Superior temporal gyrus (tissue), 1 donor: ENCODE measurements around the gene ICAM3.

Experiments
- DNase-seq: peaks from one replicate; pipeline ENCODE4 v3.0.0-alpha.2; 2016; ENCODE audit errors: extremely low spot score

The ICAM3 gene

GRCh38 chr19:10321417-10321797 is 18.0 kb downstream of the ICAM3 start:
- DNase-seq = no peak

GRCh38 chr19:10320602-10321416 is 18.6 kb downstream of the ICAM3 start:
- no peak for DNase-seq

- no peak for DNase-seq
Measured at GRCh38 chr19:10318807-10319682, 20.4 kb downstream of the ICAM3 start.

DNA sequence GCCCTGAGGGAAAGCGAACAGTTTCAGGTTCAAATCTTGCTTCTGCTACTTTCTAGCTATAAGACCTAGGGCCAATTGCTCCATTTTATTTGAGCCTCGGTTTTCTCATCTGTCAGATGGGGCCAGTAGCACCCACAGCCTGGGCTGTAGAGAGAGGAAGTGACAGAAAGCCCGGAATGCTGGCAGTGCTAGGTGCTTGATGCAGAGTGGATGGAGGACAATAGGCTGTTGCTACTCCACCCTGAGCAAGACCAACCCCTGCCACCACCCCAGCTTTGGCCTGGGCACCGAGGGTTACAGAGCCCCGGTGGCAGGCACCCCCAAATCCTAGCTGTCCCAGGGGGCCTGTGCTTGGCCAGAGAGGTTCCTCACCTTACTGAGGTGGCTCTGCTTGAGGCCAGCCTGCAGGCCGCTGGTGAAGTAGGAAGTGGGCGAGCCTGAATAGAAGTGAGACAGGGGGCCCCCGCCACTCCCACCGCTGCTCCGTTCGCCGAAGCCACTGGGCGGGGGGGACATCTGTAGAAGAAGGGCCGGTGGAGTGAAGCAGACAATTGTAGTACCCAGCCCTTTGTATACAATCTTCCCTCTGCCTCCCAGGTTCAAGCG is 21.5 kb downstream of the ICAM3 start:
- no peak for DNase-seq

DNA sequence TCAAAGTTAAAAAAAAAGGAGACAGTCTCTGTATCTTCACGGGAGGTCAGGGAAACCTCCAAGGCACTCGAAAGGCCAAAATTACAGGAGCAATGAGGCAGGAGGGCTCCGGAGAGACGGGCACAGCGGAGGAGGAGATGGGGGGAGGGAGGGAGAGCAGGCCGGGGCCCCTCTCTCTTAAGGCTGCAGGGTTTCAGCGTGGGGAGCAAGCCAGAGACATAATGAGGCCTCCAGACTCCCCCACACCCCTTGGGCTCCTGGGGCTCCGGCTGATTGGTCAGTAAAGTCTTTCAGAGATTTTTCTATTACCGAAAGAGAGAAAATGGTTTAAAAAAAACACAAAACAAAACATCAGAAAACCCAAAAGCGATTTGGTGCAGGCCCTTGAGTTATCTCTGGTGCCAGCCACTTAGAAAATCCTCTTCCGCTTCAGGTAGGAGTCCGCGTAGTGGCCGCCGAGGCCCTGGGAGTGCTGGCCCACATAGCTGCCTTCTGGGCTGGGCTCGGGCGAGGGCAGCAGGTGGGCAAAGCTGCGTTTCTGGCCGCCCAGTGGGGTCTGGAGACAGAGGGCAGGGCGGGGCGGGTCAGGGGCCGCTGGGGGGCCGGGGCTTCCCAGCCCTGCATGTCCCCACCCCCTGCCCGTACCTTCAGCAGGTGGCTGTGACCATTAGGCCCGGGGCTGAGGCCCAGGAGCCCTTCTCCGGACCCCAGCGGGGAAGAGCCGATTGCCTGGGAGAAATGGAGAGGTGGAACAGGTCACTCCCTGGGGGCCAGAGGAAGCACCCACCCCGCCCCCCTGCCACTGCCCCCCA is 22.2 kb downstream of the ICAM3 start:
- no peak for DNase-seq

DNA sequence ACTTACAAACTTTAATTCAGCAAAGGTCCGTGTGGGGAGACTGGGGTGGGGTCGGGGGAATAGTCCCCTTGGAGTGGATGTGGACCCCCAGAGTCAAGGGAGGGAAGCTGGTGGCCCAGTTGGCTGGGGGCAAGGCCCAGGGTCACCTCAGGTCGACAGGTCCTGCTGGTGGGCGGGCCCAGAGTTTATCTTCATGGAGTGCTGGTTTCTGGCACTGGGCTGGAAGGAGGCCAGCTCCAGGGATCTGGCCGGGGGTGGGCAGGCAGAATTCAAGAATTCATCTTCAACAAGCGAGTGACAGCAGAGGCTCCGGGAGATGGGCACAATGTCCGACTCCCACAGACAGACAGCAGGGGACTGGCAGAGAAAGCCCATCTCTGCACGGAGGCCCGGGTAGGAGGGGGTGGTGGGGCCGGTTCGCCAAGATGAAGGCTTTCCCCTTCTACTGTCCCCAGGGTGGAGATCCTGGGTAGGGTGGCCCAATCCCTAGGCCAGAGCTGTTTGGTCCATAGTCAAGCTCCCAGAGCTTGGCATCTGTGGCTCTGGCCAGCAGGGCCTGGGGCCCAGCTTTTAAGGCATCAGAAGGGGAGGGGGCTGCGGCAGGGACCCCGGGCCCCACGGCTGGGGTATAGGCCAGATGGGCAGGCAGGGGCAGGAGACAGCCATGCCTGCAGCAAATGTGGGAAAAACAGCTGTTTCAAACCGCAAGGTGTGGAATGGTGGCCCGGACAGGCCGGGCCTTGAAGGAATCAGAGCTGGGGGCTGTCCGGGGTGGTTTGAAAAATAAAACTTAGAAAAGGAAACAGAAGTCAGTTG is 23.0 kb downstream of the ICAM3 start:
- no peak for DNase-seq

DNA sequence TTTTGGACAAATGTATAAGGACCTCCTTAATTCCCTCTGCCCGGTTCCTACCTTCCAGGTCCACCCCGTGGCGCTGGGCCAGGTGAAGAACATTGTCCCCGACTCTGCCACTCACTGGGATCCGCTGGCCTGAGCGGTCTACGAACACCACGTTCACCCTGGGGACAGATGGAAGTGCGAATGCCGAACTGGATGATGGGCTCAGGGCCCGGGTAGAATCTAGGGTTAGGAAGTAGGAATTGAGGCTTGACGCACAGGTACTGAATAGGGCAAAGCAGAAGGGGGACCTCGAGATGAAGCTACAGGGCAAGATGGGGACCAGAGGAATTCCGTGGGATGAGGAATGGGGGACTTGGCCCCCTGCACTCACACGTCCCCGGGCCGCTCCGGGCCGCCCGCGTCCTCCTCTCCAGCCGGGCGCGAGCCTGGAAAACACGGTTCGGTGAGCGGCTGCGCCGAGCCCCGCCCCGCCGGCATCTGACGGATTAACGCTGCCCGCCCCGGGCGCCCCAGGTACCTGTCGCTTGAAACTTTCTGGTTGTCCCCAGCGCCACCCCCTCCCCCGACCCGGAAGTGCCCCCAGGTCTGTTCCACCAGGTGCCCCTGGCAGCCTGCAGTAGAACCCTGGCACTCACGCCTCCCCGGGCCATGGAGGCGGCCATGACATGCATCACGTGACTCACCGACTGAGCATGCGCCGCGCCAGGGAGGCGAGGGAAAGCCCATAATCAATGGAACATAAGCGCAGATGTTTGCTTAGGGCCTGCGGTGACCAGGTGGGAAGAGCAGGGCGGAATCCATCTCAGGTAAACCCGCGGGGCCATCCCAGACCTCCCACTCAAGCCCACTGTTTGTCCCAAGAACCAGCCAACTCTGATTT is 23.8 kb downstream of the ICAM3 start, which contains the start of gene FDX2:
Gene FDX2 (minus strand): TSS at position 681 of the 880 bp plus-strand sequence. CDS start 19 bp downstream, at position 662.
- peak; percentile 92 for DNase-seq

DNA sequence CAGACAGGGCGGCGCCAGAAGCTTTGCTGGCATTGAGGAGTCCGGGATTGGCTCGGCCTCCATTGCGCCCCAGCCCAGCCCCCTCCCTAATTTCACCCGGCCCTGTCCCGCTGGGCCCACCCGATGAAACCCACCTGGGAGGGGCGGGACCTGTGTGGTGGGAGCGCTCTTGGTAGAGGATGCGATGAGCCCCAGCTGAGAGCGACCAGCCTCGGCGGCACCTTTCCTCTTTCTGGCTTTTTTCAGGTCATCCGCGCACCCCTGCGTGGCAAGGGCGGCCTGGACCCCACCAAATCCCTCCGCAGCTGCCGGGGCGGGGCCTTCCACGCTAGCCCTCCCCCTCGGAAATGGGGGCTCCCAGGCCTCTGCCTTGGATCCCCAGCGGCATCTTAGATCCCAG is 30.0 kb downstream of the ICAM3 start, which contains the start of gene ZGLP1:
Gene ZGLP1 (minus strand): TSS at position 393 of the 400 bp plus-strand sequence.
- DNase-seq = no peak

DNA sequence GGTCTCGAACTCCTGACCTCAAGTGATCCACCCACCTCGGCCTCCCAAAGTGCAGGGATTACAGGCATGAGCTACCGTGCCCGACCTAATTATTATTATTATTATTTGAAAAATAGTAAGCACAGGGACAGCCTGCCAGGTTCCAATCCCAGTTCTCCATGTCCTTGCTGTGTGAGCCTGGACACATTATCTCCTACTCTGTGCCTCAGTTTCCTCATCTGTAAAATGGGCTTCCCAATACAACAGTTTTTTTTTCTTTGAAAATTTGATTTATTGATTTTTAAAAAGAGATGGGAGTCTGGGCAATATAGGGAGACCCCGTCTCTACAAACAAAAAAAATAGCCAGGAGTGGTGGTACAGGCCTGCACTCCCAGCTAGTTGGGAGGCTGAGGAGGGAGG is 33.1 kb downstream of the ICAM3 start:
- no peak for DNase-seq

- no peak for DNase-seq
Measured at GRCh38 chr19:10305139-10305806, 34.2 kb downstream of the ICAM3 start.

DNA sequence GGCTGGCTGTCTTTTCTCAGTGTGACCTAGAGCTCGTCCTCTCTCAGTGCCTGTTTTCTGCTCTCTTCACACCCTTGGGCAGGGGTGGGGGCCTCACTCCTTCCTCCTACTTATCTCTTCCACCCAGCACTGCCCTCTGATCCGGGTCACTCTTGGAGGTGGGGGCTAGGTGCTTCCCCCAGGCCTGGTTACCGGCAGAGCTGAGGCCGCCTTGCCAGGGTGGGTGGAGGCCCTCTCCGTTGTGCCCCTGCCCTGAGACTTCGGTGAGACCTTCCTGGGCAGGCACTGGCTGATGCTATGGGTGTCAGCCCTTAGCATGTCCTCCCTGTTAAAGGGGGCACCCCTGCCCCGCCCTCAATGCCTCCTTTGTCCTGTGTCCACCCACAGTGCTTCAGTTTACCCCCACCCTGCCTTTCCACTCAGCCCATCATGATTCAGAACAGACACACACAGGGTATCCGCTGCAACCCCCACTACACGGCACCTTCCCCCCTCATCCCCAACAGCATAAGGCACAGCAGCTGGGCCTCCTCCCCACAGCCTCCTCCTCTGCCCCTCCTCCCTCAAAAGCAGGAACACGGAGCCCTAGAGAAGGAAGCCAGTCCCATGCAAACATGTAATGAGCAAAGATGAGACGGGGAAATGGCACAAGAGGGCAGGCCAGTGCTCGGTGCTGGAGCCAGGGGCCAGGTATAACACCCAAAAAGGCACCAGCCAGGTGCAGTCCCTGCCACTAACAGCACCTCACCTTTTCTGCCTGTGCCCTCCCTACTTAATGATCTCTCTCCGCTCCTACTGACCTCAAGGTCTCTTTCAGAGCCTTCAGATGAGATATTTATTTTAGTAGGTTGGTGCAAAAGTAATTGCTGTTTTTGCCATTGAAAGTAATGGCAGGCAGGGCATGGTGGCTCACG is 39.6 kb downstream of the ICAM3 start:
- no peak for DNase-seq

- DNase-seq = no peak
Measured at GRCh38 chr19:10295847-10296591, 43.4 kb downstream of the ICAM3 start.

GRCh38 chr19:10295305-10295846 is 44.0 kb downstream of the ICAM3 start:
- DNase-seq = no peak

DNA sequence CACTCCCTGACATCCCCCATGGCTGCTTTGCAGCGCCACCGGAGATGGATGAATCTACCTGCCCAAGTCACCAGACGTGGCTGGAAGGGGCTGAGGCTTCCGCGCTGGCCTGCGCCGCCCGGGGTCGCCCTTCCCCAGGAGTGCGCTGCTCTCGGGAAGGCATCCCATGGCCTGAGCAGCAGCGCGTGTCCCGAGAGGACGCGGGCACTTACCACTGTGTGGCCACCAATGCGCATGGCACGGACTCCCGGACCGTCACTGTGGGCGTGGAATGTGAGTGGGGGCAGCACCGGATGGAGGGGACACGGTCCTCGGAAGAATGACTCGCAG is 45.1 kb downstream of the ICAM3 start:
- DNase-seq = no peak

DNA sequence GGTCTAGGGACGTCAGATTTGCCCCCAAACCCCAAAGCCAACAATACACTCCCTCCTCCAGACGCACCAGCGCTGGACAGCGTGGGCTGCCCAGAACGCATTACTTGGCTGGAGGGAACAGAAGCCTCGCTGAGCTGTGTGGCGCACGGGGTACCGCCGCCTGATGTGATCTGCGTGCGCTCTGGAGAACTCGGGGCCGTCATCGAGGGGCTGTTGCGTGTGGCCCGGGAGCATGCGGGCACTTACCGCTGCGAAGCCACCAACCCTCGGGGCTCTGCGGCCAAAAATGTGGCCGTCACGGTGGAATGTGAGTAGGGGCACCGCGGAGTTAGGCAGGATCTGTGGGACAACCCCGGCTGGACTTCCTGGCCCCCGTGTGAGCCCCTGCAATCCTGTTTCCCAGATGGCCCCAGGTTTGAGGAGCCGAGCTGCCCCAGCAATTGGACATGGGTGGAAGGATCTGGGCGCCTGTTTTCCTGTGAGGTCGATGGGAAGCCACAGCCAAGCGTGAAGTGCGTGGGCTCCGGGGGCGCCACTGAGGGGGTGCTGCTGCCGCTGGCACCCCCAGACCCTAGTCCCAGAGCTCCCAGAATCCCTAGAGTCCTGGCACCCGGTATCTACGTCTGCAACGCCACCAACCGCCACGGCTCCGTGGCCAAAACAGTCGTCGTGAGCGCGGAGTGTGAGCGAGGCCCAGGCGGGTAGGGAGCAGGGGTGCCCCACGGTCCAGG is 45.6 kb downstream of the ICAM3 start:
- DNase-seq = no peak
